HG03025 (cell line): ENCODE data around the gene C4A.
"Not testable (repeated sequence)": the region's sequence is repeated elsewhere in the genome, so short reads cannot be mapped to it uniquely, and the experiment has no call there.

Experiments
- ATAC-seq: cut with Tn5 transposase; IDR thresholded peaks from one replicate; pipeline ENCODE4 v1.9.1; 2021; ENCODE audit warnings: mild to moderate bottlenecking, moderate library complexity; ENCODE audit not compliant: unreplicated experiment, low FRiP score

C4A gene

GRCh38 chr6:32014547-32014946 lies 32.7 kb downstream of the C4A start, which contains the start of gene C4B:
C4B (plus strand) TSS chr6:32014795; CDS start chr6:32014846, 51 bp downstream.
- not testable (repeated sequence) for ATAC-seq

GRCh38 chr6:32022100-32022499 lies 40.2 kb downstream of the C4A start:
- ATAC-seq: not testable (repeated sequence)

DNA sequence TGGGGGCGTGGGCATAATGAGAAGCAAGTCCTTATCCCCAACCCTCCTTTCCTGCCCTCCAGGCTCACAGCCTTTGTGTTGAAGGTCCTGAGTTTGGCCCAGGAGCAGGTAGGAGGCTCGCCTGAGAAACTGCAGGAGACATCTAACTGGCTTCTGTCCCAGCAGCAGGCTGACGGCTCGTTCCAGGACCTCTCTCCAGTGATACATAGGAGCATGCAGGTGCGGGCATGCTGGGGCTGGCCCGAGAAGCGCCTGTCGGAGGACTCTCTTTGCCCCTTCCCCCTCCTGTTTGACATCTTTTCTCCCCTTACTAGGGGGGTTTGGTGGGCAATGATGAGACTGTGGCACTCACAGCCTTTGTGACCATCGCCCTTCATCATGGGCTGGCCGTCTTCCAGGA lies 46.8 kb downstream of the C4A start:
- not testable (repeated sequence) for ATAC-seq

DNA sequence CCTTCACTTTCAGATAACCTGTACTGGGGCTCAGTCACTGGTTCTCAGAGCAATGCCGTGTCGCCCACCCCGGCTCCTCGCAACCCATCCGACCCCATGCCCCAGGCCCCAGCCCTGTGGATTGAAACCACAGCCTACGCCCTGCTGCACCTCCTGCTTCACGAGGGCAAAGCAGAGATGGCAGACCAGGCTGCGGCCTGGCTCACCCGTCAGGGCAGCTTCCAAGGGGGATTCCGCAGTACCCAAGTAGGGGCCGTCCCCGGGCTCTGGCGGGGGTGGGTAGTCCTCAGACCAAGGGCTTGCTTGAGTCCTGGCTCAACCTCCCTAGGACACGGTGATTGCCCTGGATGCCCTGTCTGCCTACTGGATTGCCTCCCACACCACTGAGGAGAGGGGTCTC lies 47.7 kb downstream of the C4A start:
- ATAC-seq: not testable (repeated sequence)

DNA sequence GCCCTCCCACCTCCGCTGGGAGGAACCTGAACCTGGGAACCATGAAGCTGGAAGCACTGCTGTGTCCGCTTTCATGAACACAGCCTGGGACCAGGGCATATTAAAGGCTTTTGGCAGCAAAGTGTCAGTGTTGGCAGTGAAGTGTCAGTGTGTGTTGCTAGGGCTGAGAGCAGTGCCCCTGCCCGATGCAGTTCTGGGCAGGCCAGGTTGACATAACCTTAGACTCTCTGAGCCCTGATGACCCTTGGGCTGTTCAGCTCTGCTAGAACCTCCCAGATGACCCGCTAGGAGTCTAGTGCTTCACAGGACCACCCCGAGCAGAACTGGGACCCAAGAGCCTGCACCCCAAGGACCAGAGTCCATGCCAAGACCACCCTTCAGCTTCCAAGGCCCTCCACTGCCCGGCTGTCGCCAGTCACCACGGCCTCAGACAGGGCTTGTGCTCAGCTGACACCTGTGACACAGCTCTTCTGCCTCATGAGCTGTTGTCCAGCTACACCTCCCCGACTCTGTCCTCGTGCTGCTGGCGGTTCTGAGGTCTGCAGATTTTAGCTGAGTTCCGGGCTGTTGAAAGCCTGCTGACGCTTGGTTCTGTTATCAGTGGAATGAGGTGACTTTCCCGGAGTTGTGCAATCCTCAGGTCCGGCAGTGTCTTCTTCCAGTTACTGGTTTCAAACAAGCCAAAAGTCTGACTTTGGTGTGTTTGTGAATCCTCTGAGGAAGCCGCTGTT lies 53.6 kb downstream of the C4A start:
- ATAC-seq: not testable (repeated sequence)

DNA sequence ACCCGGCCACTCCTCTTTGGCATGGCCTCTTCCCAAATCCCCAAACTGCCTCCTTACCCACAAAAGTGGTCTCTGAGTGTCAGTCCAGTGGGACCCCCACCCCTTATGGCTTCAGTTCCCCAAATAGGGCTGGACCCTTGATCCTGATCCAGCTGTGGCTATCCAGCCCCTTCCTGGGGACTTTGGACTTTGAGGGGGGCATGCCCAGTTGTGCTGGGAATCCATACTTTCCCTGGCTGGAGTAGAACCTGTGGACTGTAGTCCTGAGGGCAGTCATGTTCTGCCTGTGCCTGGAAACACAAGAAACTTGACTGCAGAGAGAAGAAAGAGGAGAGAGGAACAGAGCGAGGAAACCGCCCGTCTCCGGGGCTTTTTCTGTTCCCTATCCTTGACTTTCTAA lies 55.3 kb downstream of the C4A start:
- ATAC-seq: not testable (repeated sequence)

DNA sequence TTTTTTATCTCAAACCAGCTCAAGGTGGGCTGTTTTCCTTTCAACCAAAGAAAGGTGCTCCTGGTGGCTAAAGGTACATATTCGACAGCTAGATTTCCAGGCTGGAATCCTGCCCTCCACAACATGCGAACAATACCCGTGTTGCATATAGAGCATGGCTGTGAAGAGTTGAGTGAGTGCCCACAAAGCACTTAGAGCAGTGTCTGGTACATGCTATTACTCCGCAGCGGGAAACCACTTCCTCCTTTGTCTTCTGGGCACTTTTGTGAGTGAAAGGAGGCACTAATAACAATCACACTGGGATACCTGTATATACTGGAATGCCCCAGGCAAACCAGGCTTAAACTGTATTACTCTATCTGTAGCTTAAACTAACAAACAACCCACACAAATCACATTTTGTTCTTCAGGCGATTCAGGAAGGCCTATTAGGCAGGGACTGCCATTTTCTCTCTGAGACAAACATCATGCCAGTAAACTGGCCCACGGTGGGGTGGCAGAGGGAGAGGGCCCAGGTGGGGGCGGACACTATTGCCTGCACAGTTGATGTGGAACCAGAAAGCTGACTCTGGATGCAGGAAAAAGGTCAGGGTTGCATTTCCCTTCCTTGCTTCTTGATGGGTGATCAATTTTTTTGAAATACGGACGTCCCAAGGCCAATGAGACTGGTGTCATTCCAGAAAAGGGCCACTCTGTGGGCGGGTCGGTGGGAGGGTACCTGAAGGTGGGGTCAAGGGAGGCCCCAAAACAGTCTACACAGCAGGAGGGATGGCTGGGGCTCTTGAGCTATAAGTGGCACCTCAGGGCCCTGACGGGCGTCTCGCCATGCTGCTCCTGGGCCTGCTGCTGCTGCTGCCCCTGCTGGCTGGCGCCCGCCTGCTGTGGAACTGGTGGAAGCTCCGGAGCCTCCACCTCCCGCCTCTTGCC lies 56.0 kb downstream of the C4A start, which contains the start of gene CYP21A2:
TSS of gene CYP21A2 (plus strand) at position 818 of the 927 bp plus-strand sequence. CDS start at position 826, 8 bp downstream.
- not testable (repeated sequence) for ATAC-seq

GRCh38 chr6:32038878-32039277 lies 57.0 kb downstream of the C4A start:
- not testable (repeated sequence) for ATAC-seq

- ATAC-seq: not testable (repeated sequence)
Measured at GRCh38 chr6:32039321-32040274, 57.7 kb downstream of the C4A start.

DNA sequence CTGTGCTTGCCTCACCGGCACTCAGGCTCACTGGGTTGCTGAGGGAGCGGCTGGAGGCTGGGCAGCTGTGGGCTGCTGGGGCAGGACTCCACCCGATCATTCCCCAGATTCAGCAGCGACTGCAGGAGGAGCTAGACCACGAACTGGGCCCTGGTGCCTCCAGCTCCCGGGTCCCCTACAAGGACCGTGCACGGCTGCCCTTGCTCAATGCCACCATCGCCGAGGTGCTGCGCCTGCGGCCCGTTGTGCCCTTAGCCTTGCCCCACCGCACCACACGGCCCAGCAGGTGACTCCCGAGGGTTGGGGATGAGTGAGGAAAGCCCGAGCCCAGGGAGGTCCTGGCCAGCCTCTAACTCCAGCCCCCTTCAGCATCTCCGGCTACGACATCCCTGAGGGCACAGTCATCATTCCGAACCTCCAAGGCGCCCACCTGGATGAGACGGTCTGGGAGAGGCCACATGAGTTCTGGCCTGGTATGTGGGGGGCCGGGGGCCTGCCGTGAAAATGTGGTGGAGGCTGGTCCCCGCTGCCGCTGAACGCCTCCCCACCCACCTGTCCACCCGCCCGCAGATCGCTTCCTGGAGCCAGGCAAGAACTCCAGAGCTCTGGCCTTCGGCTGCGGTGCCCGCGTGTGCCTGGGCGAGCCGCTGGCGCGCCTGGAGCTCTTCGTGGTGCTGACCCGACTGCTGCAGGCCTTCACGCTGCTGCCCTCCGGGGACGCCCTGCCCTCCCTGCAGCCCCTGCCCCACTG lies 58.6 kb downstream of the C4A start:
- ATAC-seq: not testable (repeated sequence)

DNA sequence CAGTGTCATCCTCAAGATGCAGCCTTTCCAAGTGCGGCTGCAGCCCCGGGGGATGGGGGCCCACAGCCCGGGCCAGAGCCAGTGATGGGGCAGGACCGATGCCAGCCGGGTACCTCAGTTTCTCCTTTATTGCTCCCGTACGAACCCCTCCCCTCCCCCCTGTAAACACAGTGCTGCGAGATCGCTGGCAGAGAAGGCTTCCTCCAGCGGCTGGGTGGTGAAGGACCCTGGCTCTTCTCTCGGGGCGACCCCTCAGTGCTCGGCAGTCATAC lies 59.1 kb downstream of the C4A start:
- not testable (repeated sequence) for ATAC-seq

DNA sequence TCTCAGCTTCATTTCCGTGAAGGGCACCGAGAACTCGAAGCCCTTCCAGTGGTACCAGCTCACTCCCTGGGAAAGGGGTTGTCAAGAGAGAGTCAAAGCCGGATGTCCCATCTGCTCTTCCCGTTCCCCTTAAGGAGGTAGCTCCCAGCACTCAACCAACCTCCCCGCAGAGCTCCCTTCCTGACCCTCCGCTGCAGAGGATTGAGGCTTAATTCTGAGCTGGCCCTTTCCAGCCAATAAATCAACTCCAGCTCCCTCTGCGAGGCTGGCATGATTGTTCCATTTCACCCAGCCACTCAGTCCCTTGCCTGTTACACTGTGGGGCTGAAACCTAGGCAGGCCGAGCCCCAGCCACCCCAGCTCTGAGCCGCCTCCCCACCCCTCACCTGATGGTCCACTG lies 59.5 kb downstream of the C4A start:
- not testable (repeated sequence) for ATAC-seq

DNA sequence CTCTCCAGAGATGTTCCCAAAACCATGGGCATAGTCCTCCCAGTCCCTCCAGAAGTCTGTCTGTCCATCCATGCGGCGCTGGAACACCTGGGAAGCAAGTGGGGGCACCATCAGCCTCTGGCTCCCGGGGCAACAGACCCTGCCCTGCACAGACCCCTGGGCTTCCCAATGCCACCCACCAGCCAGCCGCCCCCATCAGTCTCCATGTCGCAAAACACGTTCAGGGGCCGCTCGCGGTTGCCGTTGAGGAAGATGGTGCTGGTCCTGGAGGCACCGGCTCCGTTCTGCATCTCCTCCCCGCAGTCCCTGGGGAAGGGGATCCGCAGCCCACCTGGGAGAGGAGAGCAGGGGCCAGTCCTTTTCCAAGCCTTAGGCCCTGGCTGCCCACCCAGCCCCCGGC lies 60.4 kb downstream of the C4A start:
- not testable (repeated sequence) for ATAC-seq

- ATAC-seq: not testable (repeated sequence)
Measured at GRCh38 chr6:32043589-32044380, 61.9 kb downstream of the C4A start.

DNA sequence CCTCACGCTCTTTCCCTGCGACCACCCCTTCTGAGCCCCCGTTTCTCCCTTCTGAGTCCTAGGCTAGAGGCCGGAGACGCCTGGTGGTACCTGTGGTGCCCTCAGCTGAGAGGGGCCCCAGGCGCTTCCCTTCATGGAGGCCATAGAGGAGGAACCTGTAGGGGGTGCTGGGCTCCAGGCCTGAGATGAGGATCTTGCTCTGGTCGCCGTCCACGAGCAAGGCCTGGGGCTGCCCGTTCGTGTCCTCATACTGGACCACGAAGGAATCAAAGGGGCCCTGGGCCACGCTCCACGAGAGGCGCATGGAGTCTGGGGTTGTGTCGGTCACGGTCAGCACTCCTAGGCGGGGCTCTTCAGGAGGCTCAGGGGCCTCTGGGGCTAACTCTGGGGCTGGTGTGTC lies 63.1 kb downstream of the C4A start:
- ATAC-seq: not testable (repeated sequence)

DNA sequence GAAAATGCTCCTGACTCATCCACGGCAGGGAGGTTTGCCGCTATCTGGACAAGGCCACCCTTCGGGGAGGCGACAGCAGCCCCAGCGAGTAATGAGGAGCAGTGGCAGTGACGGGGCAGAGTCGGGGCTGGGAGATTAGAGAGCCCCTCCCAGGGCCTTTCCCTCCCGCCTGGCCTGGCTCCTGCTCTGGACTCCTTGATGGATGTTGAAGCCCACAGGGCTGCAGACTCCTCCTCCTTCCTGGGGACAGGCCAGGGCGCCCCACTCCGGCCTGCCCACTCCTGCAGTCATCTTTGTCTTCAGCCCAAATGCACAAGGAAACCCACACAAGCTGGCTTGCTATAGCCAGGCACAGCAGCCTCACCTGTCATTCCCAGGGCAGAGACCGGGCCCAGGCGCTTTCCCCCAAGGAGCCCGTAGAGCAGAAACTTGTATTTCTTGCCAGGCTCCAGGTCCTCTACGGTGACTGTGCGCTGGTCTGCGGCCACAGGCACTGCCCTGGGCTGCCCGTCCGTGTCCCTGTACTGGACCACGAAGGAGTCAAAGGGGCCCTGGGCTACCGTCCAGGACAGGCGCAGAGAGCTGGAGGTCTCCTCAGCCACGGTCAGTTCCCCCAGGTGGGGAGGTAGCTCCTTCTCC lies 64.1 kb downstream of the C4A start:
- no peak for ATAC-seq

- ATAC-seq: no peak
Measured at GRCh38 chr6:32046450-32047083, 64.7 kb downstream of the C4A start.

- ATAC-seq: no peak
Measured at GRCh38 chr6:32047084-32047478, 65.2 kb downstream of the C4A start.
